Activated naive CD4-positive, alpha-beta T cell treated with anti-CD3 and anti-CD28 coated beads, Interleukin-2, amount 10 ng/mL, durations not matched to agents 5 hours and 36 hours (primary cell): ENCODE results near the gene CARTPT. TPM values are rescaled to one million over a fixed set of nuclear protein-coding genes. Genes with fewer than 3 reads are reported as not detected.

Experiments used
- total RNA-seq, 2 experiments: library from RNA; stranded (reverse); gene quantifications; one replicate each; pipeline ENCODE4 v1.2.3, GENCODE V29; 2021

The CARTPT gene
- not detected for total RNA-seq

DNA sequence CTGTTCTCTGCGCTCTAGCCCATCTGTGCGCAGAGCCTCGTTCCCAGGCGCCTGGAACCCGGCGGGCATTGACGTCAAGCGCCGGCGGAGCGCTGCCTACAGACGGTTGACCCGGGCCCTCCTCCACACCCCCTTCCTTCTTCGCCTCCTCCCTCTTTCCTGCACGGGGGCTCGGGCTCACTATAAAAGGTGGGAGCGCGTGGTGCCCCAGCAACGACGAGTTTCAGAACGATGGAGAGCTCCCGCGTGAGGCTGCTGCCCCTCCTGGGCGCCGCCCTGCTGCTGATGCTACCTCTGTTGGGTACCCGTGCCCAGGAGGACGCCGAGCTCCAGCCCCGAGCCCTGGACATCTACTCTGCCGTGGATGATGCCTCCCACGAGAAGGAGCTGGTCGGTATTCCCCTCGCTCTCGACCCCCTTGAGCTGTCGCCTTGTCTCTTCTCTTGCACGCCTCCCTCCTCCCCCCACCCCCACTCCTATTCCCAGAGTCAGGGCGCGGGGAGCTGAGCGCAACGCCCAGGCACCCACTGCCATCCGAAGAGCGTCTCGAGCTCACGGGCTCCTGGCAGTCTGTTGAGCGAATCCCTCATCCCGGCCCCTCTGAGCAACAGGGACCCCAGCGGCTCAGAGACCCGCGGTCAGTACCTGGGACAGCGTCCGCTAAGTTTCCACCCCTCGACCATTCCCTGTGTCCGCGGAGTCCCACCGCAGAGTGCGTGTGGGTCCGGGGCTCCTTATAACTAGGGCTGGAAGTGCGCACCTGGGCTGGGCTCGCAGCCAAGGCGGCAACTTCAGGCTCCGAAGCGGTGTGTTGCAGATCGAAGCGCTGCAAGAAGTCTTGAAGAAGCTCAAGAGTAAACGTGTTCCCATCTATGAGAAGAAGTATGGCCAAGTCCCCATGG, at the start of gene CARTPT:
Gene CARTPT, plus strand, starts transcription at position 213 of the 902 bp plus-strand sequence. Its CDS starts 19 bp downstream, at position 232.

Other genes starting within 250 kb of the CARTPT start
- 10 to 100 TPM; 37.5 to 38.8 TPM for gene MCCC2, start 131.9 kb upstream of the CARTPT start, total RNA-seq